Naive B cell (primary cell): ENCODE data around the gene FAP. TPM values are rescaled to one million over a fixed set of nuclear protein-coding genes. Genes with fewer than 3 reads are reported as not detected.

ENCODE experiments used
- ATAC-seq, 2 donors: fragments of 150-1000 bp; cut with Tn5 transposase; 2 replicates each; pipeline ENCODE4 v1.10.0; 2021; ENCODE audit warnings: low read depth in 2 of 2, mild to moderate bottlenecking in 2 of 2, moderate library complexity in 2 of 2
- DNase-seq: peaks from one replicate; pipeline ENCODE4 v3.0.0; 2022
- H3K27ac Mint-ChIP-seq, 6 donors: one replicate each; pipeline ENCODE4 v1.8.0; 2020 to 2022; ENCODE audit warnings: mild to moderate bottlenecking in 6 of 6, mixed read lengths in 6 of 6, moderate library complexity in 5 of 6, inconsistent platforms in 2 of 6
- H3K27me3 Mint-ChIP-seq, 3 donors: one replicate each; pipeline ENCODE4 v1.8.0; 2021 to 2022; ENCODE audit warnings: mixed read lengths in 3 of 3, mild to moderate bottlenecking in 1 of 3
- H3K36me3 Mint-ChIP-seq, 2 donors: one replicate each; pipeline ENCODE4 v1.8.0; 2020 to 2022; ENCODE audit warnings: mixed read lengths in 2 of 2, inconsistent platforms in 1 of 2, mild to moderate bottlenecking in 1 of 2
- H3K4me1 Mint-ChIP-seq, 3 donors: one replicate each; pipeline ENCODE4 v1.8.0; 2020 to 2022; ENCODE audit warnings: mixed read lengths in 3 of 3, inconsistent platforms in 1 of 3, mild to moderate bottlenecking in 1 of 3, moderate library complexity in 1 of 3
- H3K4me3 Mint-ChIP-seq, 8 donors: one replicate each; pipeline ENCODE4 v1.8.0; 2020 to 2022; ENCODE audit warnings: mild to moderate bottlenecking in 8 of 8, mixed read lengths in 8 of 8, moderate library complexity in 8 of 8, inconsistent platforms in 2 of 8
- H3K9me3 Mint-ChIP-seq, 7 donors: one replicate each; pipeline ENCODE4 v1.8.0; 2020 to 2022; ENCODE audit warnings: mixed read lengths in 7 of 7, mild to moderate bottlenecking in 5 of 7, inconsistent platforms in 2 of 7, moderate library complexity in 1 of 7
- polyA plus RNA-seq, 6 donors: library from polyadenylated mRNA; unstranded; fragments of 300-500 nt; fragmentation: Illumina TruSeq; gene quantifications; one replicate each; pipeline ENCODE4 v1.2.3, GENCODE V29; 2021; ENCODE audit warnings: low read depth in 6 of 6

The FAP gene
- polyA plus RNA-seq, 6 donors from 2014 or later, result not detected

- Mint-ChIP-seq H3K27ac (no peak overlapping the region), H3K27me3 (peaks cover 7 to 12% (median 10%) of the 10 kb centered on the region in 3 donors), H3K4me1 (no peaks in the 10 kb centered on the region), H3K9me3 (no peaks in the 10 kb centered on the region), H3K36me3 (no peaks in the 10 kb centered on the region), H3K4me3 (no peak overlapping the region)
- DNase-seq (no peak), ATAC-seq (no peak)
Observed at GRCh38 chr2:162166174-162166573, 77.1 kb downstream of the FAP start.

- H3K4me3 Mint-ChIP-seq, result no peak overlapping the region
- no peaks in the 10 kb centered on the region for H3K36me3 Mint-ChIP-seq
- ATAC-seq, result no peak
- DNase-seq, result no peak
- no peaks in the 10 kb centered on the region for H3K4me1 Mint-ChIP-seq
- H3K27me3 Mint-ChIP-seq, result peaks cover 9 to 14% (median 11%) of the 10 kb centered on the region in 3 donors
- no peaks in the 10 kb centered on the region for H3K9me3 Mint-ChIP-seq
- no peak overlapping the region for H3K27ac Mint-ChIP-seq
Observed at GRCh38 chr2:162164802-162165201, 78.4 kb downstream of the FAP start.

- no peak overlapping the region for H3K27ac Mint-ChIP-seq
- DNase-seq, result no peak
- no peak for ATAC-seq
- no peaks in the 10 kb centered on the region for H3K4me1 Mint-ChIP-seq
- peaks cover 22 to 29% (median 24%) of the 10 kb centered on the region in 3 donors for H3K27me3 Mint-ChIP-seq
- no peaks in the 10 kb centered on the region for H3K36me3 Mint-ChIP-seq
- no peaks in the 10 kb centered on the region for H3K9me3 Mint-ChIP-seq
- no peak overlapping the region for H3K4me3 Mint-ChIP-seq
Observed at GRCh38 chr2:162159446-162159845, 83.8 kb downstream of the FAP start.

- ATAC-seq, result no peak
- Mint-ChIP-seq H3K27me3 (peaks cover 29 to 42% (median 30%) of the 10 kb centered on the region in 3 donors), H3K4me1 (peaks cover 2 to 7% (median 5%) of the 10 kb centered on the region in 3 donors)
Observed at GRCh38 chr2:162156149-162156548, 87.1 kb downstream of the FAP start.

GRCh38 chr2:162155093-162155492 lies 88.2 kb downstream of the FAP start:
- peaks cover 29 to 42% (median 30%) of the 10 kb centered on the region in 3 donors for H3K27me3 Mint-ChIP-seq
- no peak overlapping the region for H3K27ac Mint-ChIP-seq
- no peak for ATAC-seq
- peaks cover 2 to 7% (median 5%) of the 10 kb centered on the region in 3 donors for H3K4me1 Mint-ChIP-seq
- no peak for DNase-seq
- no peaks in the 10 kb centered on the region for H3K36me3 Mint-ChIP-seq
- H3K9me3 Mint-ChIP-seq, result no peaks in the 10 kb centered on the region
- H3K4me3 Mint-ChIP-seq, result no peak overlapping the region

More at GRCh38 chr2:162156149-162156548, 87.1 kb downstream of the FAP start:
- H3K4me3 Mint-ChIP-seq, result no peak overlapping the region
- no peaks in the 10 kb centered on the region for H3K36me3 Mint-ChIP-seq
- DNase-seq, result no peak
- H3K27ac Mint-ChIP-seq, result no peak overlapping the region
- no peaks in the 10 kb centered on the region for H3K9me3 Mint-ChIP-seq

- DNase-seq (peak; percentile 15), ATAC-seq (peak; percentile 71 to 72)
- Mint-ChIP-seq H3K27ac (no peak overlapping the region), H3K4me1 (peaks cover 2 to 7% (median 5%) of the 10 kb centered on the region in 3 donors), H3K27me3 (peaks cover 21 to 34% (median 22%) of the 10 kb centered on the region in 3 donors), H3K4me3 (no peak overlapping the region), H3K9me3 (no peaks in the 10 kb centered on the region), H3K36me3 (no peaks in the 10 kb centered on the region)
Observed at GRCh38 chr2:162153608-162154224, 89.5 kb downstream of the FAP start.

GRCh38 chr2:162152147-162152546 lies 91.1 kb downstream of the FAP start, which contains the start of gene GCG:
Gene GCG (minus strand): TSS chr2:162152247. CDS start chr2:162149178, 3,069 bp downstream.
- Mint-ChIP-seq H3K4me3 (no peak within 1 kb of the TSS), H3K36me3 (no peaks in the 10 kb centered on the region), H3K27ac (no peak within 1 kb of the TSS), H3K9me3 (no peaks in the 10 kb centered on the region), H3K4me1 (peaks cover 2 to 7% (median 5%) of the 10 kb centered on the region in 3 donors), H3K27me3 (peaks cover 18 to 47% (median 23%) of the 10 kb centered on the region in 3 donors)
- DNase-seq (no peak), ATAC-seq (no peak)

- no peaks in the 10 kb centered on the region for H3K36me3 Mint-ChIP-seq
- H3K27me3 Mint-ChIP-seq, result peaks cover 24 to 55% (median 37%) of the 10 kb centered on the region in 3 donors
- peaks cover 2 to 7% (median 5%) of the 10 kb centered on the region in 3 donors for H3K4me1 Mint-ChIP-seq
- DNase-seq (no peak), ATAC-seq (no peak)
- H3K9me3 Mint-ChIP-seq, result no peaks in the 10 kb centered on the region
- H3K27ac Mint-ChIP-seq, result no peak overlapping the region
- H3K4me3 Mint-ChIP-seq, result no peak overlapping the region
Observed at GRCh38 chr2:162149940-162150339, 93.3 kb downstream of the FAP start.

- Mint-ChIP-seq H3K27ac (no peak overlapping the region), H3K36me3 (no peaks in the 10 kb centered on the region), H3K9me3 (no peaks in the 10 kb centered on the region), H3K4me3 (no peak overlapping the region), H3K4me1 (peaks cover 2 to 7% (median 5%) of the 10 kb centered on the region in 3 donors), H3K27me3 (peaks cover 19 to 50% (median 32%) of the 10 kb centered on the region in 3 donors)
- DNase-seq, result no peak
- no peak for ATAC-seq
Observed at GRCh38 chr2:162149466-162149865, 93.8 kb downstream of the FAP start.

- Mint-ChIP-seq H3K27ac (no peak overlapping the region), H3K4me1 (peaks cover 2 to 4% (median 3%) of the 10 kb centered on the region in 3 donors), H3K9me3 (no peaks in the 10 kb centered on the region), H3K27me3 (peaks cover 18 to 46% (median 28%) of the 10 kb centered on the region in 3 donors), H3K4me3 (no peak overlapping the region), H3K36me3 (no peaks in the 10 kb centered on the region)
- no peak for ATAC-seq
- no peak for DNase-seq
Observed at GRCh38 chr2:162148956-162149355, 94.3 kb downstream of the FAP start.

- no peak for DNase-seq
- H3K4me1 Mint-ChIP-seq, result no peaks in the 10 kb centered on the region
- no peak overlapping the region for H3K27ac Mint-ChIP-seq
- H3K36me3 Mint-ChIP-seq, result no peaks in the 10 kb centered on the region
- peaks cover 24 to 56% (median 33%) of the 10 kb centered on the region in 3 donors for H3K27me3 Mint-ChIP-seq
- H3K4me3 Mint-ChIP-seq, result no peak overlapping the region
- ATAC-seq, result no peak
- no peaks in the 10 kb centered on the region for H3K9me3 Mint-ChIP-seq
Observed at GRCh38 chr2:162143969-162144368, 99.3 kb downstream of the FAP start.

GRCh38 chr2:162138310-162138709 lies 104.9 kb downstream of the FAP start:
- Mint-ChIP-seq H3K9me3 (no peaks in the 10 kb centered on the region), H3K27me3 (peaks cover 21 to 32% (median 25%) of the 10 kb centered on the region in 3 donors)
- no peak for ATAC-seq

GRCh38 chr2:162127422-162127821 lies 115.8 kb downstream of the FAP start:
- Mint-ChIP-seq H3K4me1 (peaks cover 16 to 22% (median 20%) of the 10 kb centered on the region in 3 donors), H3K27ac (no peak overlapping the region), H3K36me3 (no peaks in the 10 kb centered on the region), H3K27me3 (no peaks in the 10 kb centered on the region), H3K9me3 (no peaks in the 10 kb centered on the region), H3K4me3 (no peak overlapping the region)
- ATAC-seq (no peak), DNase-seq (no peak)

More at GRCh38 chr2:162138310-162138709, 104.9 kb downstream of the FAP start:
- H3K4me3 Mint-ChIP-seq, result no peak overlapping the region
- H3K4me1 Mint-ChIP-seq, result no peaks in the 10 kb centered on the region
- no peak for DNase-seq
- no peak overlapping the region for H3K27ac Mint-ChIP-seq
- no peaks in the 10 kb centered on the region for H3K36me3 Mint-ChIP-seq

GRCh38 chr2:162126527-162126926 lies 116.7 kb downstream of the FAP start:
- Mint-ChIP-seq H3K9me3 (no peaks in the 10 kb centered on the region), H3K27ac (peak overlapping the region in 4 of 6 donors; percentile 30 to 94 (median 40)), H3K4me1 (peaks cover 16 to 22% (median 20%) of the 10 kb centered on the region in 3 donors)

More at GRCh38 chr2:162126527-162126926, 116.7 kb downstream of the FAP start:
- no peak for DNase-seq
- H3K36me3 Mint-ChIP-seq, result no peaks in the 10 kb centered on the region
- peak overlapping the region in 1 of 8 donors; percentile 6 for H3K4me3 Mint-ChIP-seq
- H3K27me3 Mint-ChIP-seq, result no peaks in the 10 kb centered on the region
- peak in 1 of 2 donors; percentile 10 for ATAC-seq
